Measurements from ENCODE around the gene HTR6. TPM values are rescaled to one million over a fixed set of nuclear protein-coding genes. Genes with fewer than 3 reads are reported as not detected.
"Not testable (repeated sequence)": the region's sequence is repeated elsewhere in the genome, so short reads cannot be mapped to it uniquely, and the experiment has no call there.

HTR6 gene
- total RNA-seq, 1 experiment from 2014 or later = 0.57 TPM

- ATAC-seq (no peak), DNase-seq (ENCODE audit: low read depth, low spot score) (no peak)
- Histone ChIP-seq H3K79me2 (ENCODE audit: insufficient read depth, low read length) (no peaks in the 10 kb centered on the region), H3K4me2 (ENCODE audit: low read length) (no peak overlapping the region), H3K9me2 (ENCODE audit: insufficient read depth) (no peaks in the 10 kb centered on the region), H3K9me3 (ENCODE audit: control insufficient read depth in 1 of 2, insufficient read depth in 1 of 2, low read depth in 1 of 2, low read length in 2 of 2) (no peaks in the 10 kb centered on the region), H3K27ac (ENCODE audit: low read depth, low read length) (no peak overlapping the region), H3K27me3 (ENCODE audit: insufficient read depth, low read length) (no peaks in the 10 kb centered on the region), H3K9ac (ENCODE audit: low read length) (no peak overlapping the region), H3K36me3 (ENCODE audit: control insufficient read depth in 1 of 2, insufficient read depth in 2 of 2, low read length in 2 of 2) (peaks cover 2 to 3% of the 10 kb centered on the region in 2 experiments; a peak in 2 of 4 replicates), H3K4me3 (replicated peaks in 1 of 2; ENCODE audit: low read depth in 1 of 2, low read length in 2 of 2) (no peak overlapping the region), H2AFZ (ENCODE audit: low read depth, low read length, poor library complexity, severe bottlenecking) (no peak overlapping the region), H4K20me1 (ENCODE audit: insufficient read depth) (no peaks in the 10 kb centered on the region), H3K4me1 (ENCODE audit: control insufficient read depth in 1 of 2, insufficient read depth in 2 of 2, low read length in 2 of 2) (no peaks in the 10 kb centered on the region)
- CTCF ChIA-PET = interaction anchor here (2.0 kb wide), 1 partner anchor 25 kb away, joined by 5 read pairs; no protein-coding TSS in a partner anchor
- POLR2A ChIA-PET = no interaction called here
- TF ChIP-seq EZH2phosphoT487 (IDR thresholded peaks at IDR 0.05; ENCODE audit: borderline replicate concordance) = no peak
- no peak for TF ChIP-seq EZH2 (IDR thresholded peaks at IDR 0.05)
- no peak for TF ChIP-seq SP1 (IDR thresholded peaks at IDR 0.05; ENCODE audit: low read depth)
- TF ChIP-seq EGR1 (IDR thresholded peaks at IDR 0.05; ENCODE audit: low read depth) = no peak
- no peak for TF ChIP-seq POLR2A (IDR thresholded peaks at IDR 0.05; ENCODE audit: borderline replicate concordance, extremely low read depth, insufficient read depth, insufficient read length)
- TF ChIP-seq POLR2AphosphoS5 (IDR thresholded peaks at IDR 0.05; ENCODE audit: low read depth, low read length) = no peak
- TF ChIP-seq TCF7L2 (IDR thresholded peaks at IDR 0.05; ENCODE audit: borderline replicate concordance, extremely low read depth, insufficient read depth, insufficient read length) = no peak
- TF ChIP-seq ELF1 (IDR thresholded peaks at IDR 0.05; ENCODE audit: borderline replicate concordance, low read depth) = no peak
- no peak for TF ChIP-seq FOSL1 (IDR thresholded peaks at IDR 0.05; ENCODE audit: low read depth)
- TF ChIP-seq ZFX (IDR thresholded peaks at IDR 0.05) = no peak
- TF ChIP-seq CEBPB (IDR thresholded peaks at IDR 0.05; ENCODE audit: low read depth) = no peak
- TF ChIP-seq MAX (IDR thresholded peaks at IDR 0.05) = no peak
- no peak for TF ChIP-seq ZBTB33 (IDR thresholded peaks at IDR 0.05; ENCODE audit: extremely low read depth, insufficient replicate concordance, low read length)
- TF ChIP-seq SRF (IDR thresholded peaks at IDR 0.05; ENCODE audit: low read depth) = no peak
- intact Hi-C loops (cut with micrococcal nuclease) = no loop called here
- BruUV-seq (replicated peaks) = no TSS peak
- RAD21 ChIA-PET (ENCODE audit: low non-redundant PET in 1 of 2, low total read pairs in 2 of 2, uncharacterized antibody in 2 of 2, unreplicated experiment in 2 of 2) = no interaction called here
These were observed 35.3 kb upstream of the HTR6 start for GRCh38 chr1:19629357-19629756.

GRCh38 chr1:19630192-19630591 lies 34.5 kb upstream of the HTR6 start:
- H3K36me3 ChIP-seq (ENCODE audit: control insufficient read depth in 1 of 2, insufficient read depth in 2 of 2, low read length in 2 of 2); H3K9me2 ChIP-seq (ENCODE audit: insufficient read depth); H3K4me2 ChIP-seq (ENCODE audit: low read length); H3K4me3 ChIP-seq (replicated peaks in 1 of 2; ENCODE audit: low read depth in 1 of 2, low read length in 2 of 2); H3K27me3 ChIP-seq (ENCODE audit: insufficient read depth, low read length); BruUV-seq (replicated peaks); ATAC-seq; DNase-seq (ENCODE audit: low read depth, low spot score); H3K4me1 ChIP-seq (ENCODE audit: control insufficient read depth in 1 of 2, insufficient read depth in 2 of 2, low read length in 2 of 2); POLR2A ChIA-PET; H3K9ac ChIP-seq (ENCODE audit: low read length); H3K79me2 ChIP-seq (ENCODE audit: insufficient read depth, low read length); intact Hi-C loops (cut with micrococcal nuclease); H3K27ac ChIP-seq (ENCODE audit: low read depth, low read length); H2AFZ ChIP-seq (ENCODE audit: low read depth, low read length, poor library complexity, severe bottlenecking); H4K20me1 ChIP-seq (ENCODE audit: insufficient read depth); H3K9me3 ChIP-seq (ENCODE audit: control insufficient read depth in 1 of 2, insufficient read depth in 1 of 2, low read depth in 1 of 2, low read length in 2 of 2): not testable (repeated sequence)
- ChIA-PET CTCF (interaction anchor here (2.0 kb wide), 1 partner anchor 24 kb away, joined by 5 read pairs; no protein-coding TSS in a partner anchor), RAD21 (ENCODE audit: low non-redundant PET in 1 of 2, low total read pairs in 2 of 2, uncharacterized antibody in 2 of 2, unreplicated experiment in 2 of 2) (interaction anchor here in 1 of 2 experiments (0.6 kb wide), 1 partner anchor 218 kb away, joined by 3 read pairs; no protein-coding TSS in a partner anchor)
